A549 treated with CpdA at 1 μM for 4 hours (cell line): ENCODE data around the gene UBN1. TPM values are rescaled to one million over a fixed set of nuclear protein-coding genes. Genes with fewer than 3 reads are reported as not detected.

Source experiments
- total RNA-seq: library from RNA; stranded (reverse); fragments of 200-300 nt; extraction: Qiagen RNA extraction; gene quantifications from 5 replicates; pipeline ENCODE4 v1.2.3, GENCODE V29; 2022; ENCODE audit warnings: low read depth

Gene UBN1, protein sequence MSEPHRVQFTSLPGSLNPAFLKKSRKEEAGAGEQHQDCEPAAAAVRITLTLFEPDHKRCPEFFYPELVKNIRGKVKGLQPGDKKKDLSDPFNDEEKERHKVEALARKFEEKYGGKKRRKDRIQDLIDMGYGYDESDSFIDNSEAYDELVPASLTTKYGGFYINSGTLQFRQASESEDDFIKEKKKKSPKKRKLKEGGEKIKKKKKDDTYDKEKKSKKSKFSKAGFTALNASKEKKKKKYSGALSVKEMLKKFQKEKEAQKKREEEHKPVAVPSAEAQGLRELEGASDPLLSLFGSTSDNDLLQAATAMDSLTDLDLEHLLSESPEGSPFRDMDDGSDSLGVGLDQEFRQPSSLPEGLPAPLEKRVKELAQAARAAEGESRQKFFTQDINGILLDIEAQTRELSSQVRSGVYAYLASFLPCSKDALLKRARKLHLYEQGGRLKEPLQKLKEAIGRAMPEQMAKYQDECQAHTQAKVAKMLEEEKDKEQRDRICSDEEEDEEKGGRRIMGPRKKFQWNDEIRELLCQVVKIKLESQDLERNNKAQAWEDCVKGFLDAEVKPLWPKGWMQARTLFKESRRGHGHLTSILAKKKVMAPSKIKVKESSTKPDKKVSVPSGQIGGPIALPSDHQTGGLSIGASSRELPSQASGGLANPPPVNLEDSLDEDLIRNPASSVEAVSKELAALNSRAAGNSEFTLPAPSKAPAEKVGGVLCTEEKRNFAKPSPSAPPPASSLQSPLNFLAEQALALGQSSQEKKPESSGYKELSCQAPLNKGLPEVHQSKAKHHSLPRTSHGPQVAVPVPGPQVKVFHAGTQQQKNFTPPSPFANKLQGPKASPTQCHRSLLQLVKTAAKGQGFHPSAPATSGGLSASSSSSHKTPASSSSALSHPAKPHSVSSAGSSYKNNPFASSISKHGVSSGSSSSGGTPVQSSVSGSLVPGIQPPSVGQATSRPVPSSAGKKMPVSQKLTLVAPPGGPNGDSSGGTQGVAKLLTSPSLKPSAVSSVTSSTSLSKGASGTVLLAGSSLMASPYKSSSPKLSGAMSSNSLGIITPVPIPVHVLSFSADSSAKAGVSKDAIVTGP (N-terminal part only)
- total RNA-seq, result 26.4 to 29.5 TPM (median 29.3 TPM) in 5 replicates

DNA sequence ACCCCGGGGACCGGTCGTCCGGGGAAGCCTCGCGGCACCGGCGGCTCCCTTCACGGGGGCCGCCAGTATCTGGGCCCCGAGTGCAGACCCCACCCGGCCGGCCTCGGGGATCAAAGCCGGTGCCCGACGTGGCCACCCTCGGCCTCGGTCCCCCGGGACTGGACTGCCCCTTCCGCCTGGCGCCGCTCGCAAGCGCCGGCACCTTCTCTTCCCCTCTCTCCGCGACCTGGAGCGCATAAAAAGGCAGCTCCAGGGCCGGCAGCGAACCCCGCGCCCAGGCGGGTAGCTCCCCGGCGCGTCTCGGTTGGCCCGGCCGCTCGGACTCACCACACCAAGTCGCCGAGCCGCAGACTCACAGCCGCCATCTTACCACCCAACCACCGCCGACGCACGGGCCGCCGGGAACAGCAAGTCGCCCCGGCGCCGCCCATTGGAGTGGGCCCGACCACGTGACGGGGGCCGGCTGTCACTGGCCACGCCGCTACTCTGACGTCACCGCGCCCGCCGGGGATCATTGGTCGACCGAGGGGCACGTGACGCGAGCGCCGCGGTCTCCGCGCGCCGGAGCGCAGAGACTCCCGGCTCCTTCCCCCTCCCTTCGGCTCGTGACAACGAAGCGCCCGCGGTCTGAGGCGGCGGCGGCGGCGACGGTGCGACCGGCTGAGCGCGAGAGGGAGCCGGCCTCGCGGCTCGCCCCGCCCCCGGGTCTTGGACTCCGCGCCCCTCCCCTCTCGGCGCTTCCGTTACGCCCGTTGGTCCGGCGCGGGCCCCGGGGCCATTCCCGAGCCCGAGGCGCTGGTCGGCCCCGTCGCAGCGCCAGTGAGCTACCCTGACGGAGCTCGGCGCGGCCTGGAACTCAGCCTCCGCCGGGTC, at the start of gene UBN1, which contains the start of gene GLYR1:
TSS of gene UBN1 (plus strand) at position 581 of the 873 bp plus-strand sequence. CDS start 5,437 bp downstream, outside the sequence.
TSS of gene GLYR1 (minus strand) at position 388 of the 873 bp plus-strand sequence. CDS start at position 365, 23 bp downstream.

DNA sequence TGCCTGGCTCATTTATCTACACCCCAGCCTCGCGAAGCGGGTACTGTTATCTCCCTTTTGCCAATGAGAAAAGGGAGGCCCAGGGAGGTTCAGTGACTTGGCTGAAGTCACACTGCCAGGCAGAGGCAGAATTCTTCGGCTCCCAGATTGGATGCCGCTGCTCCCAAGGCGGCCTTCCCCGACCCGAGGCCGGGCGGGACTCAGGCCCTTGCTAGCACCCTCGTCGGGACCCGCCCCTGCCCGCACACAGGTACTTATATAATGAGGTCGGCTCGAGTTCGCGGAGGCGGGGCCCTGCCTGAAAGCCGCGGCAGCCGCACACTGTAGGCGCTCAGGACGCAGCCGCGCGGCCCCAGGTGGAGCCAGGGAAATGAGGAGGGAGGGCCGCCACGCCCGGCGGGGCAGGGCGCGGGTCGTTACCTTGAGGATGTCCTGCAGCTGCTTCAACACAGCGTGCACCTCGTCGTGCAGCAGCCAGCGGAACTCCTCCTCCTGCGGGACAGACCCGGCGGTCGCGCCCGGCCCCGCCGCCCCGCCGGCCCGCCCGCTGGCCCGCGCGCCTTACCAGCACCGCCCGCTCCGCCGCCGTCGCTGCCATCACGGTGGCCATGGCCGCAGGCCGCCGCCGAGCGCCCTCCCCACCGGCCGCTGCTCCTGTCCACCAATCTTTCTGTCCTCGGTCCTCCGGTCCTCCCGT, 45.2 kb upstream of the UBN1 start, which contains the start of gene ROGDI:
TSS of gene ROGDI (minus strand) at position 672 of the 697 bp plus-strand sequence. CDS start at position 610, 62 bp downstream.

Other genes with a start within 250 kb of the UBN1 start
- 36.2 to 64.0 TPM (median 59.9 TPM) in 5 replicates for gene UBALD1, start 232.6 kb upstream of the UBN1 start, total RNA-seq
- 37.4 to 44.5 TPM (median 39.1 TPM) in 5 replicates for gene MGRN1, start 222.7 kb upstream of the UBN1 start, total RNA-seq
- 17.3 to 25.2 TPM (median 24.0 TPM) in 5 replicates for gene NUDT16L1, start 153.9 kb upstream of the UBN1 start, total RNA-seq
- gene ANKS3, start 113.2 kb upstream of the UBN1 start, total RNA-seq, result 21.0 to 28.3 TPM (median 26.5 TPM) in 5 replicates
- gene DNAAF8, start 112.9 kb upstream of the UBN1 start, total RNA-seq, result 1.3 to 2.3 TPM (median 2.0 TPM) in 5 replicates
- gene ZNF500, start 80.3 kb upstream of the UBN1 start, total RNA-seq, result 7.4 to 10.0 TPM (median 8.3 TPM) in 5 replicates
- gene SEPTIN12, start 59.1 kb upstream of the UBN1 start, total RNA-seq, result not detected in 5 replicates
- gene SMIM22, start 52.1 kb upstream of the UBN1 start, total RNA-seq, result not detected in 5 replicates
- gene ROGDI, start 44.8 kb upstream of the UBN1 start, total RNA-seq, result 9.8 to 13.9 TPM (median 12.9 TPM) in 5 replicates
- gene GLYR1, start 193 bp upstream of the UBN1 start, total RNA-seq, result 40.2 to 49.2 TPM (median 44.3 TPM) in 5 replicates
- 2.4 to 2.5 TPM (median 2.4 TPM) in 5 replicates for gene PPL, start 89.7 kb downstream of the UBN1 start, total RNA-seq
- 0.02 to 0.12 TPM (median 0.04 TPM) in 4 of 5 replicates, not detected in the other for gene SEC14L5, start 110.8 kb downstream of the UBN1 start, total RNA-seq
- gene NAGPA, start 186.5 kb downstream of the UBN1 start, total RNA-seq, result 12.3 to 19.4 TPM (median 17.5 TPM) in 5 replicates
- not detected in 5 replicates for gene C16orf89, start 218.5 kb downstream of the UBN1 start, total RNA-seq
- 30.8 to 39.6 TPM (median 37.7 TPM) in 5 replicates for gene ALG1, start 224.4 kb downstream of the UBN1 start, total RNA-seq